OCI-M2 (cell line): ENCODE results near the gene SARNP.

Experiments used
- DNase-seq: peaks from one replicate; lab custom pipeline; 2025; ENCODE audit not compliant: unreplicated experiment; lab: John Stamatoyannopoulos, UW

The SARNP gene

GRCh38 chr12:55711786-55712553 is 105.6 kb downstream of the SARNP start:
- no peak for DNase-seq

- DNase-seq: no peak
Measured at GRCh38 chr12:55708695-55709233, 108.8 kb downstream of the SARNP start.

DNA sequence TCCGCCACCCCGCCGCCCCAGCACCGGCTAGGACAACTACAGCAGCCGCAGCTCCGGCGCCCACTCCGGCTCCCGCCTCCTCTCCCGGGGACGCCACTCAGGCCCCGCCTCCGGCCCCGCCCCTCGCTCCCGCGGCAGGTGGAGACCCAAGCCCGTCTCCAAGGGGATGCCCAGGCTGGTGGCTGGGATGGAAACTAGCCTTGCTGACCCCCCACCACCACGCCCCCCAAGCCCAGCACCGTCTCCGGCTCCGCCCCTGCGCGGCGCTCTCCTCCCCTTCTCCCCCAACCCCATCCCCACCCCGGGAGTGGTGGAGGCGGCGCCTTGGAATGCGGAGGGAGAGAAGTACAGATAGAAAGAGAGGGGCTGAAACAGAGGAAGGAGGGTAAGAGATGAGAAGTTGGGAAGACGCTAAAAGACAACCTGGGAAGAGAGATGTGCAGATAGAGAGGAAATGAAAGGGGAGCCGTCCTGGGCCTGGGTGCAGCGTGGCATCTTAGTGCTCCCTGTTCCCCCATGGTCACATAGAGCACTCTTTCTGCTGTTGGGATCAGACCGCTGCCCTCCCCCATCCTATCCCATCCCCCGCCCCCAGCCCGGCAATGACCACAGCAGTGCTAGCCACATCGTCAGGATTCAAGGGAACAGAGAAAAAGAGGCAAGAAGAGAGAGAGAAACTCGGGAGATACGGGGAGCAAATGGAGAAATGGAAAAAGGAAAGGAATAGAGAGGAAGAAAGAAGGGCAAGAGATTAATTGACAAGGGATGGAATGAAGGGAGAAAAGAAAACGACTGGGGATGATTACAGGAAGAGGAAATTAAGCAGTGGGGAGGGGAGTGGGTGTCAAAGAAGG is 109.5 kb downstream of the SARNP start, which contains the start of gene ITGA7:
Gene ITGA7 (minus strand): TSS at position 64 of the 854 bp plus-strand sequence. CDS start 222 bp downstream, outside the sequence.
- no peak for DNase-seq
